ENCODE results near the gene CLASP2. TPM values are rescaled to one million over a fixed set of nuclear protein-coding genes. Genes with fewer than 3 reads are reported as not detected.

Gene CLASP2
- total RNA-seq, 5 donors from 2014 or later (not counting 1 experiment from before 2014, with no cell fraction given), result 54.0 to 80.1 (median 60.5) TPM

DNA sequence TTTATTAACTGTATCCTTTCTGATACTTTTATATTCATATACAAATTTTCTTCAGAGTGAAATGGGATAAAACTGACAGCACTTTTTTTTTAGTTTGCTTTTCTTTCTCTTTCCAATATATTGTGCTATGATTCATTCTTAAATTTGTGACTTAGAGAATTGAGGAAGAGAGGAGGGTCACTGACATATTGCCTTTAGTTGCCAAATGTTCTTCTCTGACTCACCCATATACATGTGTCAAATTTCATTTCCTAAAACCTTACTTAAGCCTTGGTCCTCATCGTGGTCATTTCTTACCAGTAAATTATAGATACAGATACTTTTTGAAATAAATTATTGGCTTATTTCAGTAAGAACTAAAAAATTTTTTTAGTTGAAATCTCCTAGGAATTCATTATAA is 53.9 kb downstream of the CLASP2 start:
- H3K4me3 ChIP-seq (ENCODE audit: control insufficient read depth in 1 of 2, extremely low read depth in 1 of 2, low read length in 1 of 2), result no peak overlapping the region
- H3K36me3 ChIP-seq (ENCODE audit: control insufficient read depth in 2 of 2, extremely low read depth in 1 of 2, insufficient read depth in 1 of 2, low read length in 1 of 2), result no peaks in the 10 kb centered on the region
- Mint-ChIP-seq H3K4me3 (no peak overlapping the region), H3K9me3 (no peaks in the 10 kb centered on the region), H3K27ac (no peak overlapping the region), H3K4me1 (peaks cover 20 to 26% (median 20%) of the 10 kb centered on the region in 3 donors), H3K27me3 (no peaks in the 10 kb centered on the region), H3K36me3 (peaks cover 43% of the 10 kb centered on the region)
- H3K9me3 ChIP-seq, result no peaks in the 10 kb centered on the region
- DNase-seq (no peak), ATAC-seq (replicated peaks in 1 of 4) (no peak)
- no peak overlapping the region for H3K27ac ChIP-seq (ENCODE audit: low read length)
- no peaks in the 10 kb centered on the region for H3K27me3 ChIP-seq (replicated peaks in 1 of 2; ENCODE audit: control insufficient read depth in 2 of 2, extremely low read depth in 1 of 2, insufficient read depth in 2 of 2, low read length in 1 of 2)
- peaks cover 3 to 5% of the 10 kb centered on the region in 2 experiments for H3K4me1 ChIP-seq (ENCODE audit: control insufficient read depth in 1 of 2, extremely low read depth in 1 of 2, insufficient read depth in 2 of 2, low read length in 2 of 2)
- ChIA-PET POLR2A (no interaction called here), CTCF (no interaction called here)
- no CpG with 5 or more reads among the region's 1 CpG for WGBS (ENCODE audit: insufficient coverage)

DNA sequence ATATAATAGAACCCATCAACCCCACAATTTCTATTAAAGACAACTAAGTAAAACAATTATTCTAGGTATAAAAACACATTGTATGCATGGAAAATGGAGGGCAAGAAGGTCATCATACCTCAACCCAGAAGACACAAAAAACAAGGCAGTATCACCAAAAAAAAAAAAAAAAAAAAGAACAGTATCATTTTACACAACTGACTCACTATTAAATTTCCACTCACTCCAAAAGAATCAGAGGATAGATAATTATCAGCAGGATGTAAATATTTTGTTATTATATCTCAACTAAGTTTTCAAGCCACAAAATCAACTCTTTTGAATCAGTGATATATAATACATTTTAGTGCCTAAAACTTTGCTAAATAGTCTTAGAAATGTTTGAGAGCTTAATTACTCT is 55.0 kb downstream of the CLASP2 start:
- Histone ChIP-seq H3K4me1 (ENCODE audit: control insufficient read depth in 1 of 2, extremely low read depth in 1 of 2, insufficient read depth in 2 of 2, low read length in 2 of 2) (peaks cover 3 to 13% of the 10 kb centered on the region in 2 experiments), H3K4me3 (ENCODE audit: control insufficient read depth in 1 of 2, extremely low read depth in 1 of 2, low read length in 1 of 2) (no peak overlapping the region), H3K36me3 (ENCODE audit: control insufficient read depth in 2 of 2, extremely low read depth in 1 of 2, insufficient read depth in 1 of 2, low read length in 1 of 2) (no peaks in the 10 kb centered on the region), H3K9me3 (no peaks in the 10 kb centered on the region), H3K27me3 (replicated peaks in 1 of 2; ENCODE audit: control insufficient read depth in 2 of 2, extremely low read depth in 1 of 2, insufficient read depth in 2 of 2, low read length in 1 of 2) (no peaks in the 10 kb centered on the region), H3K27ac (ENCODE audit: low read length) (no peak overlapping the region)
- H3K4me1 Mint-ChIP-seq, result peaks cover 27 to 29% (median 28%) of the 10 kb centered on the region in 3 donors
- H3K27me3 Mint-ChIP-seq, result no peaks in the 10 kb centered on the region
- ChIA-PET POLR2A (no interaction called here), CTCF (interaction anchor here in 1 of 2 donors (0.7 kb wide), 1 partner anchor 122 kb away, joined by 3 read pairs; no protein-coding TSS in a partner anchor)
- DNase-seq (no peak), ATAC-seq (replicated peaks in 1 of 4) (no peak)
- no peak overlapping the region for H3K4me3 Mint-ChIP-seq
- H3K36me3 Mint-ChIP-seq, result peaks cover 37% of the 10 kb centered on the region
- H3K9me3 Mint-ChIP-seq, result no peaks in the 10 kb centered on the region
- H3K27ac Mint-ChIP-seq, result no peak overlapping the region

DNA sequence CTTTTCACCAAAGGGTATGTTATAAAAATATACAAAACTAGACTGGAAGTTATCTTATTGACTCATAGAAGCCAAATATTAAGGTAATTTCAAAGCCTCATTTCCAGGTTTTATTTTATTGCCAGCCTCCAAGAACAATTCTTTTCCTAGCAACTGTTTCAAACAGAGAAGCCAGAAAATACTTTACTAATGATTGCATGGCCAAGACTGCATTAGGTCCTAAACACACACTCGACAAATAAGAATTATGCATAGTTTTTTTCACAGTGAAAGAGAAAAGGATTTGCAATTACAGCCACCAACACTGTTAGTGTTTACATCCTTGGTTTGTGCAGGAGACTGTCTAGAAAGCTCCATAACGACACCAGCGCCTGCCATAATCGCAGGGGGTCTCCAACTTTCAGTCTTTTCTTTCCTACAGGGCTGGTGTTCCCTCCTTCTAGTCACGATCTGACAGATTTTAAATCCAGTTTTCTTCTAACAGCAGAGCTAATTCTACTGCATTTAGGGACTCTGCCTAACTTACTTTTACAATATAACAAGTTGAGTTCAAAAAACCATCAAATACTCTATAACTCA is 58.1 kb downstream of the CLASP2 start:
- Mint-ChIP-seq H3K27ac (peak overlapping the region in 1 of 2 donors; percentile 24), H3K4me3 (peak overlapping the region; percentile 63 to 74 (median 71)), H3K4me1 (peaks cover 28 to 40% (median 37%) of the 10 kb centered on the region in 3 donors), H3K36me3 (peaks cover 30% of the 10 kb centered on the region), H3K27me3 (no peaks in the 10 kb centered on the region), H3K9me3 (no peaks in the 10 kb centered on the region)
- no peak for ATAC-seq (replicated peaks in 1 of 4)
- peak overlapping the region in 1 of 2 donors; percentile 81 for H3K4me3 ChIP-seq (ENCODE audit: control insufficient read depth in 1 of 2, extremely low read depth in 1 of 2, low read length in 1 of 2)
- H3K27ac ChIP-seq (ENCODE audit: low read length), result no peak overlapping the region
- peaks cover 3 to 13% of the 10 kb centered on the region in 2 experiments for H3K4me1 ChIP-seq (ENCODE audit: control insufficient read depth in 1 of 2, extremely low read depth in 1 of 2, insufficient read depth in 2 of 2, low read length in 2 of 2)
- ChIA-PET POLR2A (interaction anchor here in 1 of 2 donors (1.0 kb wide), 1 partner anchor 57 kb away, joined by 3 read pairs; no protein-coding TSS in a partner anchor), CTCF (interaction anchor here (0.7 to 1.6 kb wide), 4 partner anchors 17 to 139 kb away, joined by 3 to 4 read pairs (median 3); no protein-coding TSS in a partner anchor)
- 100% methylated on average over 1 of the region's 5 CpGs for WGBS (ENCODE audit: insufficient coverage)
- H3K27me3 ChIP-seq (replicated peaks in 1 of 2; ENCODE audit: control insufficient read depth in 2 of 2, extremely low read depth in 1 of 2, insufficient read depth in 2 of 2, low read length in 1 of 2), result no peaks in the 10 kb centered on the region
- H3K36me3 ChIP-seq (ENCODE audit: control insufficient read depth in 2 of 2, extremely low read depth in 1 of 2, insufficient read depth in 1 of 2, low read length in 1 of 2), result no peaks in the 10 kb centered on the region
- H3K9me3 ChIP-seq, result no peaks in the 10 kb centered on the region
- DNase-seq, result no peak

DNA sequence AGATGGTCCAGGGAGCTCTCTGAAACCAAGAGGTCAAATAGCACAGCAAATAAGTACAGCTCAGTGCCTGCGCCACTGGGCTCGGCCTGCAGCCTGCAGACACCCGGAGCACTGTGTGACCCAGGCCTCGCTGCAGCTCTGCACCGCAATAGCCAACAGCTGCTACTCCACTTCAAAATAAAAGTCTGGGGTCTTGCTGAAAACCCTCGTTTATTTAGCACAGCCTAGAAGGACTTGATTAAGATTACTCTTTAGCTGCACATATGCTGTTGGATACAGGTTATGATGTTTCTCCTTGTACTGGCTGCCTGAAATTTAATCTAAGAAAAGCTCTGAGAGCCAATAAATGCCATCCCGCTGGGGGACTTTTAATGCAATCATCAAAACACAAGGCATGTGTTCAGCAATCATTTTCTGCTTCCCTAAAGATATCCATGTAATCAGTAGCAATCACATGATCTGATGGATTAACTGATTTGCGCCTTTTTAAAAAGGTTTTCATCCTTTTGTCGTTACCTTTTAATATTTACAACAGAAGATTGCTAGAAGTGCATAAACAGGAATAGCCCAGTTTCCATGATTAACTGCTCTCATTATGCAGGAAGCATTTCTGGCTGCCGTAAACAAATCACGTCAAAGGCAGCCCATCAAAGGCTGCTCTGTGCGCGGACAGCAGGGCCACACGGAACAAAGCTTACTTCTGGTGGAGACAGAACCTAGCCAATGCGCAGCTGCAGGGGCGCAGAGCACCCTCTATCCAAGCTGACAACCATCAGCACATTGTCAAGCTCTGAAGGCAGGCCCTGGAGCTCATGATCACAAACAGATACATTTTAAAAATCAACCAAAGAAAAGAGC is 58.8 kb downstream of the CLASP2 start:
- CTCF ChIA-PET, result interaction anchor here (0.5 to 2.0 kb wide), 5 partner anchors 16 to 709 kb away, joined by 3 to 6 read pairs (median 3); no protein-coding TSS in a partner anchor

DNA sequence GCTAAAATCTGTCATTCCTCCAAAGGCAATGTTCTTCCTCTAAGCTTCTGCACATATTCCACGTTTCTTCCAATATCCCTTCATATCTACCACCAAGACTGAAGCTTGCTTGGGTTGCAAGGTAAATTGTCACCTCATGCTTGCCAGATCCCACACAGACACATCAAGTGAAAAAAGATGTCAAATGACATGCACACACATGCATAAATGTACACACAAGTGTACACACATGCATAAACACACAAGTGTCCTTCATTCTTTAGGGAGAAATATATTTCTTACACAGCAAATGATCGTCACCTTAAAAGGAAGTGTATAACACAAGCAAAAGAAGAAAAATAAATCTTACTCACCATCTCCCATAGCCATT is 59.4 kb downstream of the CLASP2 start:
- H3K4me1 Mint-ChIP-seq, result peaks cover 30 to 48% (median 44%) of the 10 kb centered on the region in 3 donors
- H3K36me3 ChIP-seq (ENCODE audit: control insufficient read depth in 2 of 2, extremely low read depth in 1 of 2, insufficient read depth in 1 of 2, low read length in 1 of 2), result no peaks in the 10 kb centered on the region
- no peaks in the 10 kb centered on the region for H3K27me3 Mint-ChIP-seq
- no peaks in the 10 kb centered on the region for H3K27me3 ChIP-seq (replicated peaks in 1 of 2; ENCODE audit: control insufficient read depth in 2 of 2, extremely low read depth in 1 of 2, insufficient read depth in 2 of 2, low read length in 1 of 2)
- ATAC-seq (replicated peaks in 1 of 4) (no peak), DNase-seq (peak in 1 of 35 experiments; percentile 2)
- H3K9me3 ChIP-seq, result no peaks in the 10 kb centered on the region
- ChIA-PET CTCF (interaction anchor here (1.6 to 2.0 kb wide), 2 partner anchors 128 to 129 kb away, joined by 3 to 6 read pairs; no protein-coding TSS in a partner anchor), POLR2A (interaction anchor here in 1 of 2 donors (0.5 kb wide), 1 partner anchor 69 kb away, joined by 4 read pairs; no protein-coding TSS in a partner anchor)
- H3K4me3 ChIP-seq (ENCODE audit: control insufficient read depth in 1 of 2, extremely low read depth in 1 of 2, low read length in 1 of 2), result peak overlapping the region; percentile 19 to 81
- peak overlapping the region; percentile 63 to 74 (median 71) for H3K4me3 Mint-ChIP-seq
- H3K27ac ChIP-seq (ENCODE audit: low read length), result no peak overlapping the region
- peak overlapping the region; percentile 13 to 24 for H3K27ac Mint-ChIP-seq
- WGBS (ENCODE audit: insufficient coverage), result 40% methylated on average over 1 of the region's 2 CpGs
- H3K9me3 Mint-ChIP-seq, result no peaks in the 10 kb centered on the region
- H3K4me1 ChIP-seq (ENCODE audit: control insufficient read depth in 1 of 2, extremely low read depth in 1 of 2, insufficient read depth in 2 of 2, low read length in 2 of 2), result peaks cover 3 to 13% of the 10 kb centered on the region in 2 experiments
- peaks cover 30% of the 10 kb centered on the region for H3K36me3 Mint-ChIP-seq

More for the DNA sequence above, 58.8 kb downstream of the CLASP2 start:
- ATAC-seq (replicated peaks in 1 of 4), result peak; percentile 71 to 93 (median 77)
- no peaks in the 10 kb centered on the region for H3K9me3 Mint-ChIP-seq
- H3K27ac ChIP-seq (ENCODE audit: low read length), result no peak overlapping the region
- H3K4me1 Mint-ChIP-seq, result peaks cover 26 to 42% (median 39%) of the 10 kb centered on the region in 3 donors
- peak overlapping the region; percentile 63 to 74 (median 71) for H3K4me3 Mint-ChIP-seq
- no peaks in the 10 kb centered on the region for H3K9me3 ChIP-seq
- H3K36me3 Mint-ChIP-seq, result peaks cover 30% of the 10 kb centered on the region
- H3K36me3 ChIP-seq (ENCODE audit: control insufficient read depth in 2 of 2, extremely low read depth in 1 of 2, insufficient read depth in 1 of 2, low read length in 1 of 2), result no peaks in the 10 kb centered on the region
- H3K4me3 ChIP-seq (ENCODE audit: control insufficient read depth in 1 of 2, extremely low read depth in 1 of 2, low read length in 1 of 2), result peak overlapping the region; percentile 19 to 81
- WGBS (ENCODE audit: insufficient coverage), result 58% methylated on average over 9 of the region's 16 CpGs
- peak in 33 of 35 experiments; percentile 6 to 67 (median 32) for DNase-seq
- H3K27ac Mint-ChIP-seq, result peak overlapping the region; percentile 24 to 56
- no peaks in the 10 kb centered on the region for H3K27me3 ChIP-seq (replicated peaks in 1 of 2; ENCODE audit: control insufficient read depth in 2 of 2, extremely low read depth in 1 of 2, insufficient read depth in 2 of 2, low read length in 1 of 2)
- H3K4me1 ChIP-seq (ENCODE audit: control insufficient read depth in 1 of 2, extremely low read depth in 1 of 2, insufficient read depth in 2 of 2, low read length in 2 of 2), result peaks cover 3 to 13% of the 10 kb centered on the region in 2 experiments
- no peaks in the 10 kb centered on the region for H3K27me3 Mint-ChIP-seq
- POLR2A ChIA-PET, result interaction anchor here in 1 of 2 donors (0.5 to 1.0 kb wide), 2 partner anchors 57 to 69 kb away, joined by 3 to 4 read pairs; no protein-coding TSS in a partner anchor

DNA sequence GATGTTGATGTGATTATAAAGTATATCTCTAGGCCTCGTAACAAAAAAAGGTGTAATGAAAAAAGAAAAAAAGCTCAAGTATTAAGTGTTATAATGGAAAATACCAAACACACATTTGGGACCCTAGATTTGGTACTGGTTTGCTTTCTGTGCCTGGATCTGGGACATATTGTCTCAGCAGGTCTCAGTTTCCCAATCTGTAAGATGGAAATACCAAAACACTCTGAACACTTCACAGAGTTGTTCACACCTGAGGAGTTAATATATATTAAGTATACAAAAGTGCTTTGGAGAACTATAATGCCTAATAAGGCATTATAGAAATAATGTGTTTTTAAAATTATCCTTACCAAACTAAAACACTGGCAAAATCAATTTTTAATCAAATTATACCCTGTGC is 60.0 kb downstream of the CLASP2 start:
- H3K27me3 ChIP-seq (replicated peaks in 1 of 2; ENCODE audit: control insufficient read depth in 2 of 2, extremely low read depth in 1 of 2, insufficient read depth in 2 of 2, low read length in 1 of 2), result no peaks in the 10 kb centered on the region
- ATAC-seq (replicated peaks in 1 of 4), result no peak
- H3K36me3 ChIP-seq (ENCODE audit: control insufficient read depth in 2 of 2, extremely low read depth in 1 of 2, insufficient read depth in 1 of 2, low read length in 1 of 2), result no peaks in the 10 kb centered on the region
- no CpG with 5 or more reads among the region's 1 CpG for WGBS (ENCODE audit: insufficient coverage)
- Mint-ChIP-seq H3K27me3 (no peaks in the 10 kb centered on the region), H3K27ac (no peak overlapping the region), H3K4me1 (peaks cover 32 to 50% (median 46%) of the 10 kb centered on the region in 3 donors), H3K36me3 (peaks cover 26% of the 10 kb centered on the region), H3K9me3 (no peaks in the 10 kb centered on the region), H3K4me3 (peak overlapping the region in 2 of 3 donors; percentile 71 to 74)
- peaks cover 3 to 13% of the 10 kb centered on the region in 2 experiments for H3K4me1 ChIP-seq (ENCODE audit: control insufficient read depth in 1 of 2, extremely low read depth in 1 of 2, insufficient read depth in 2 of 2, low read length in 2 of 2)
- CTCF ChIA-PET, result interaction anchor here in 1 of 2 donors (2.0 kb wide), 1 partner anchor 129 kb away, joined by 6 read pairs; no protein-coding TSS in a partner anchor
- H3K27ac ChIP-seq (ENCODE audit: low read length), result no peak overlapping the region
- POLR2A ChIA-PET, result interaction anchor here in 1 of 2 donors (0.5 kb wide), 1 partner anchor 43 kb away, joined by 4 read pairs; no protein-coding TSS in a partner anchor
- no peak overlapping the region for H3K4me3 ChIP-seq (ENCODE audit: control insufficient read depth in 1 of 2, extremely low read depth in 1 of 2, low read length in 1 of 2)
- no peaks in the 10 kb centered on the region for H3K9me3 ChIP-seq
- DNase-seq, result no peak
